GM18909 (cell line): Measurements from ENCODE around the gene VPS11.
A peak's percentile ranks its signal among the peaks of the same experiment; 100 is the strongest.
"Not testable (repeated sequence)": the region's sequence is repeated elsewhere in the genome, so short reads cannot be mapped to it uniquely, and the experiment has no call there.

Experiments used
- ATAC-seq: cut with Tn5 transposase; IDR thresholded peaks from one replicate; pipeline ENCODE4 v1.9.1; 2021; ENCODE audit warnings: mild to moderate bottlenecking; ENCODE audit not compliant: unreplicated experiment, poor library complexity

The VPS11 gene

GRCh38 chr11:119033421-119033820 is 34.2 kb upstream of the VPS11 start:
- not testable (repeated sequence) for ATAC-seq

GRCh38 chr11:119034813-119035212 is 32.8 kb upstream of the VPS11 start:
- ATAC-seq = no peak

GRCh38 chr11:119038884-119039283 is 28.7 kb upstream of the VPS11 start:
- no peak for ATAC-seq

GRCh38 chr11:119039471-119039870 is 28.1 kb upstream of the VPS11 start:
- ATAC-seq = not testable (repeated sequence)

GRCh38 chr11:119041821-119042514 is 25.6 kb upstream of the VPS11 start:
- ATAC-seq = no peak

- ATAC-seq = no peak
Observed at GRCh38 chr11:119042927-119043326, 24.7 kb upstream of the VPS11 start.

- no peak for ATAC-seq
Observed at GRCh38 chr11:119044708-119045107, 22.9 kb upstream of the VPS11 start.

GRCh38 chr11:119046489-119046888 is 21.1 kb upstream of the VPS11 start:
- no peak for ATAC-seq

- no peak for ATAC-seq
Observed at GRCh38 chr11:119047205-119047604, 20.4 kb upstream of the VPS11 start.

- no peak for ATAC-seq
Observed at GRCh38 chr11:119048644-119049043, 19.0 kb upstream of the VPS11 start.

GRCh38 chr11:119049081-119049480 is 18.5 kb upstream of the VPS11 start:
- no peak for ATAC-seq

- peak; percentile 54 for ATAC-seq
Observed at GRCh38 chr11:119051440-119052162, 16.0 kb upstream of the VPS11 start.

GRCh38 chr11:119052163-119052814 is 15.3 kb upstream of the VPS11 start:
- no peak for ATAC-seq

GRCh38 chr11:119054418-119054817 is 13.2 kb upstream of the VPS11 start:
- ATAC-seq = no peak

GRCh38 chr11:119055901-119056300 is 11.7 kb upstream of the VPS11 start:
- ATAC-seq = no peak

- no peak for ATAC-seq
Observed at GRCh38 chr11:119056421-119056999, 11.1 kb upstream of the VPS11 start.

- ATAC-seq = peak; percentile 92
Observed at GRCh38 chr11:119057000-119057769, 10.4 kb upstream of the VPS11 start, which contains the start of gene HYOU1. HYOU1 (minus strand) TSS chr11:119057205; CDS start chr11:119056160, 1,045 bp downstream.

GRCh38 chr11:119059128-119059527 is 8.5 kb upstream of the VPS11 start:
- not testable (repeated sequence) for ATAC-seq

- no peak for ATAC-seq
Observed at GRCh38 chr11:119061256-119061655, 6.4 kb upstream of the VPS11 start.

GRCh38 chr11:119062779-119063178 is 4.8 kb upstream of the VPS11 start:
- no peak for ATAC-seq
